Activated CD8-positive, alpha-beta memory T cell treated with anti-CD3 and anti-CD28 coated beads for 24 hours (primary cell): ENCODE measurements around the gene DNPEP.
"Not testable (repeated sequence)": the region's sequence is repeated elsewhere in the genome, so short reads cannot be mapped to it uniquely, and the experiment has no call there.

Experiments used
- DNase-seq: peaks from one replicate; pipeline ENCODE4 v3.0.0-alpha.2; 2020

The DNPEP gene

GRCh38 chr2:219419012-219419324 is 31.3 kb upstream of the DNPEP start:
- no peak for DNase-seq

DNA sequence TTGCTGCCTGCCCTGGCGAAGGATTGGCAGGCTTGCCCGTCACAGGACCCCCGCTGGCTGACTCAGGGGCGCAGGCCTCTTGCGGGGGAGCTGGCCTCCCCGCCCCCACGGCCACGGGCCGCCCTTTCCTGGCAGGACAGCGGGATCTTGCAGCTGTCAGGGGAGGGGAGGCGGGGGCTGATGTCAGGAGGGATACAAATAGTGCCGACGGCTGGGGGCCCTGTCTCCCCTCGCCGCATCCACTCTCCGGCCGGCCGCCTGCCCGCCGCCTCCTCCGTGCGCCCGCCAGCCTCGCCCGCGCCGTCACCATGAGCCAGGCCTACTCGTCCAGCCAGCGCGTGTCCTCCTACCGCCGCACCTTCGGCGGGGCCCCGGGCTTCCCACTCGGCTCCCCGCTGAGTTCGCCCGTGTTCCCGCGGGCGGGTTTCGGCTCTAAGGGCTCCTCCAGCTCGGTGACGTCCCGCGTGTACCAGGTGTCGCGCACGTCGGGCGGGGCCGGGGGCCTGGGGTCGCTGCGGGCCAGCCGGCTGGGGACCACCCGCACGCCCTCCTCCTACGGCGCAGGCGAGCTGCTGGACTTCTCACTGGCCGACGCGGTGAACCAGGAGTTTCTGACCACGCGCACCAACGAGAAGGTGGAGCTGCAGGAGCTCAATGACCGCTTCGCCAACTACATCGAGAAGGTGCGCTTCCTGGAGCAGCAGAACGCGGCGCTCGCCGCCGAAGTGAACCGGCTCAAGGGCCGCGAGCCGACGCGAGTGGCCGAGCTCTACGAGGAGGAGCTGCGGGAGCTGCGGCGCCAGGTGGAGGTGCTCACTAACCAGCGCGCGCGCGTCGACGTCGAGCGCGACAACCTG is 30.7 kb upstream of the DNPEP start, which contains the start of gene DES:
DES (plus strand) TSS at position 223 of the 857 bp plus-strand sequence; CDS start at position 309, 86 bp downstream.
- no peak for DNase-seq

- no peak for DNase-seq
Measured at GRCh38 chr2:219417374-219417773, 29.7 kb upstream of the DNPEP start.

- no peak for DNase-seq
Measured at GRCh38 chr2:219416938-219417337, 29.2 kb upstream of the DNPEP start.

GRCh38 chr2:219416235-219416602 is 28.5 kb upstream of the DNPEP start:
- no peak for DNase-seq

DNA sequence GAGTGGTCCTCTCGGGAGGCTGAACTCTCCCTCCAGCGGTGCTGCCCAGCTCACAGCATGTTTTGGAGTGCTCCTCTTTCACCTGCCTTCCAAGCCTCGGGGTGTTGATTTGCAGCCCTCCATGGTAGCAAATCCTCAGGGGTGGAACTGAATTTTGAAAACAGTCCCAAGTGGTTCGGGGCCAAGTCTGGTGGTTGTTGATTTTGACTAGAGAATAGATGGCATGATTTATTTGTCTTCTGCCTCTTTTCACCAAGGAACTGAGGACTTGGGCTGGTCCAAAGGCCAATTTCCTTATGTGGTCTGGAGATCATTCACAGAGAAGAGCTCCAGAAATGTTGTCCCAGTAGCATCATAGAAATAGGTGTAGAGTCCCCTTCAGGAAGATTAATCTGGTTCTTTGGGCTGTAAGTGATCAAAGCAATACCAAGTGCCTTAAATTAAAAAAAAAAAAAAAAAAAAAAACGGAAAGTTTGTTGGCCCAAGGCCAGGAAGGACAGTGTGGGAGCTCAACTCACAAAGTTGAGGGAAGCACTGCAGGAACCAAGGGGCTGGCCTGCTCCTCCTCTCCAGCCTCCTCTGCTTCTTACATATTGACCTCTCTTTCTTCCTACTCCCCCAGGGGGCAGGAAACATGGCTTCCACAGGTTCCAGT is 28.0 kb upstream of the DNPEP start:
- DNase-seq, result no peak

DNA sequence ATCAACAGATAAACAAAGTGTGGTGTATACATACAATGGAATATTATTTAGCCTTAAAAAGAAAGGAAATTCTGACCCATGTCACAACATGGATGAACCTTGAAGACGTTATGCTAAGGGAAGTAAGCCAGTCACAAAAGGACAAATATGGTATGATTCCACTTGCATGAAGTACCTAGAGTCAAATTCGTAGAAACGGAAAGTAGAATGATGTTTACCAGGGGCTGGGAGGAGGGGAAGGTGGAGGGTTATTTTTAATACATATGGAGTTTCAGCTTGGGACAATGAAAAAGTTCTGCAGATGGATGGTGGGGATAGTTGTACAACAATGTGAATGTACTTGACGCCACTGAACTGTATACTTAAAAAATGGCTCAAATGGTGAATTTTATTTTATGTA is 27.1 kb upstream of the DNPEP start:
- no peak for DNase-seq

GRCh38 chr2:219410390-219410789 is 22.7 kb upstream of the DNPEP start:
- no peak for DNase-seq

GRCh38 chr2:219409619-219410018 is 21.9 kb upstream of the DNPEP start:
- no peak for DNase-seq

DNA sequence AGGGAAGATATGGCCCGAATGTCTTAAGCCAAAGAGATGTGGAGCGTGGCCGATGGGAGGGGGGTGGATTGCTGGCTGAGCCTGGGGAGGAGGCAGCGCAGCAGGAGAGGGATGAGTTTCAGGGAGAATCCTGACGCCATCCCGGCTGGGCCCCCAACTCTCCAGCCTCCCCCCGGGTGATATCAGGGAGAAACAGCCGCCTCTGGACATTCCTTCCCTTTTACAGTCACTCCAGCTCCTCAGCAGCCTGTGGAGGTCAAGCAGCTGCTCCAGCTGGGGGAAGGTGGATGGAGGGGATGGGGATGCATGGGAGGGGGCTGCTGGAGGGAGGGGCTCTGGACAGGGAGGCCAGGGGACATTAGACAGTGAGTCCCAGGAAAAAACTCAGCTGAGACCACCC is 20.9 kb upstream of the DNPEP start:
- DNase-seq, result no peak

GRCh38 chr2:219408204-219408603 is 20.5 kb upstream of the DNPEP start:
- no peak for DNase-seq

- not testable (repeated sequence) for DNase-seq
Measured at GRCh38 chr2:219407343-219407742, 19.6 kb upstream of the DNPEP start.

DNA sequence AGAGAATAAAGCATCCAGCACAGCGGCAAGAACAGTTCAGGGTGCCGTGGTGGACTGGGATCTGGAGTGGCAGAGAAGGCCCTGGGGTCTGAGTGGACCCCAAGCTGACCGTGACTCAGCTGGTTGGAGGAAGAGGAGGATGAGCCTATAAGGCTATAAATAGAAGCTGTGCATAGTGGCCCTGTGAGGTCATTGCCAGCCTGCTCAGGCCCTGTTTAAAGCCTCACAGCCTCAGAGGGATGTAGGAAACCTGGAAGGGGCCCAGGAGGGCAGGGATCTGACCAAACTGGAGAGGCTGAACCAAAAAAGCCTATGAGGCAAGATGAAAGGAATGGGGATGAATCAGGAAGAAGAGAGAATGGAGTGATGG is 19.1 kb upstream of the DNPEP start:
- no peak for DNase-seq

GRCh38 chr2:219405958-219406860 is 18.5 kb upstream of the DNPEP start:
- DNase-seq, result no peak

GRCh38 chr2:219405451-219405850 is 17.7 kb upstream of the DNPEP start:
- no peak for DNase-seq

GRCh38 chr2:219404954-219405353 is 17.2 kb upstream of the DNPEP start:
- DNase-seq, result no peak

DNA sequence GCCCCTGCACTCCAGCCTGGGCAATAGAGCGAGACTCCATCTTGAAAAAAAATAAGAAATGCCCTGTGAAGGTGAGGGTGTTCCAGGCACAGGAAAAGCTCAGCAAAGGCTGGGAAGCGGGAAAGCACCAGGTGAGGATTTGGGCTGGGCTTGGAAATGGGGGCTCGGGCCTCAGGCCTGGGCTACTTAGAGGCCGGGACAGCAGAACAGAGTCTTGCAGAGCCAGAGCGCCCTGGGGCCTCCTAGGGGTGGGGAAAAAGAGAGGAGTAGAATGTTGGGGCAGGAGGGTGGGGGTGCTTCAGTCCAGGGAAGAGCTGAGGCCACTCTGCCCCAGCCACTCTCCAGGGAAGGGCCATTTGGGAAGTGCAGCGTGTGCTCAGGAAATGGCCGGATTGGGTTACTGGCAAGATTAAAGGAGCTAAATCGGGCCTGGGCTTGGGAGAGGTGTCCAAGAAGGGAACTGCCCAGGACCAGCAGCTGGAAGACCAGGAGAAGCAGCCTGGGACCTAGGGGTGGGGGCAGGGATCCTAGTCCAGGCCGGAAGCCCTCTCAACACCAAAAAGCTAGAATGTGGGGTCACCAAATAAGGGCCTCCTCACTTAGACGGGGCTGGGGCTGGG is 16.7 kb upstream of the DNPEP start:
- DNase-seq, result no peak

DNA sequence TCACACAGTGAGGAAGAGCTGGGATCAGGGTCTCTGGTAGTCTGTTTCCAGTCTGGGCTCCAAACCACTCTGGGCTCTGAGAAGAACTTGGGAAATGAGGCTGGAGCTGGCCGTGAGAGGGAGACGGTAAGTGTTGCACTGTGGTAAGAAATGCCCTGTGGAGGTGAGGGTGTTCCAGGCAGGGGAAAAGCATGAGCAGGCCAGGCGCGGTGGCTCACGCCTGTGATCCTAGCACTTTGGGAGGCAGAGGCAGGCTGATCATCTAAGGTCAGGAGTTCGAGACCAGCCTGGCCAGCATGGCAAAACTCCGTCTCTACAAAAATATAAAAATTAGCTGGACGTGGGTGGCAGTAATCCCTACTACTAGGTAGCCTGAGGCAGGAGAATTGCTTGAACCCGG is 16.1 kb upstream of the DNPEP start:
- DNase-seq, result no peak

- DNase-seq, result peak; percentile 77
Measured at GRCh38 chr2:219402665-219403515, 15.2 kb upstream of the DNPEP start.

GRCh38 chr2:219401606-219402005 is 13.9 kb upstream of the DNPEP start:
- no peak for DNase-seq

DNA sequence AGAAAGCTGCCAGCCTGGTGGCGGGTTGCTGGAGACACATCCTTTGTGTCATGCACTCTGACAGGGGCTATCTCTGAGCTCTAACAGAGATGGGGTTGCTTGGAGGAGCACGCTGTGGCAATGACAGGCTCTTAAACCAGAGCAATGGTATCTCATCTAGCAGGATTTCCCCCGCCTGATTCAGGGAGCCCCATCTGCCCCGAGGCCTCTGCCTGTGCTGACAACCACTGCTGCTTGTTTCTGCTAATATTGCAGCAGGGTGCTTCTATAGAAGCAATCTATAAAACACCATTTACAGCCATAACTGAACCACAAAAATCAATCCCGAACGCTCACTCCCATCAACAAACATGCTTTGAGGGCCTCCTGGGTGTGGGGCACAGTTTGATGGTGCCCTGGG is 12.8 kb upstream of the DNPEP start:
- DNase-seq, result no peak
